ENCODE results near the gene SYNE1.
A peak's percentile ranks its signal among the peaks of the same experiment; 100 is the strongest.
"Not testable (repeated sequence)": the region's sequence is repeated elsewhere in the genome, so short reads cannot be mapped to it uniquely, and the experiment has no call there.

Gene SYNE1

DNA sequence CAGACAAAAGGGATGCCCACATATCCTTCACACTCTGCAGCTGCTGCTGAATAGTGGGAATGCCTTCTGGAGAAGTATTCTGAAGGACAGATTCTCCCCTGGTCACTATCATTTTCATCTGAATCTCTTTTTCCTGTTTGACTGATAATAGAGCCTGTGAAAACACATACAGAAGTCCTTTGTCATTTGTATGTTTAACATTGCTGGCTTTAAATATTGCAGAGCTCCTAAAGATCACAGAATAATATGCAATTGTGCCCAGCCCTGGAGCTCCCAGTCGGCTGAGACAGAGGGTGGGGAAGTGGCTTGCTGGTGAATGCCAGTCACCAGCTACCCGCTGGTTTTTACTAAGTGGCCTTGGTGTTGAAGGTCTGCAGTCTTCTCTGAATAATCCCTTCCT is 272.3 kb downstream of the SYNE1 start:
- DNase-seq = no peak

GRCh38 chr6:152360034-152360433 is 277.1 kb downstream of the SYNE1 start:
- DNase-seq = no peak

DNA sequence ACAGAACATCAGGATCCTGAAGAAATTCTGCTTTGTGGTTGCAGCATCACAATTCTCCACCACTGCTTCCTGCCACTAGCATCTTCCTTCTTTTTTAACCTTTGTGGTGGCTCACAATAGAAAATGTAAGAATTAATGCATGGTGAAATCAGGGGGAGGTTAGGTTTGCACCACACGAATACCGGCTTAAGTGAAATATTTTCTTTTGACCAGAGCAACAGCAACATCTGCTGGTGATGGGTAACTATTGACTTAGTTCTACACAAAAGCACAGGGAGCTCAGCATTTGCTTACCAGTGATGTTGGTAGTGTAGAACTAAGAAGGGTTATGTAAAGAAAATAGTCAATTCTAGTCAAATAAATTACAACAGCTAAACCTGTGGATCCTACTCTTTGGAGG is 280.5 kb downstream of the SYNE1 start:
- DNase-seq = peak; percentile 21

DNA sequence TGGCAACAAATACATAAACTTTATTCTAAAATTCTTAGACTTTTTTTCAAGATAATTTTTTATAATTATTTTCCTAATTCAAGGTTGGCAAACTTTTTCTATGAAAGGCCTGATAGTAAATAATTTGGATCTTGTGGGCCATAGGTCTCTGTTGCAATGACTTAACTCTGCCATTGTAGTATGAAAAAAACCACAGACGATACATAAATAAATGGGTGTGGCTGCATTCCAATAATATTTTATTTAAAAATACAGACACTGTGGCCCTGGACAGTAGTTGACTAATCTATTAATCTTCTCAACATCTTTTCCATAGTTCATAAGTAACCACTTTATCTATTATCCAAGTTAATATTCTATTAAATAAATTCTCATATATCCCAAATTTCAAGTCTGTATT is 281.1 kb downstream of the SYNE1 start:
- DNase-seq = no peak

- DNase-seq = no peak
Measured at GRCh38 chr6:152355166-152355565, 282.0 kb downstream of the SYNE1 start.

DNA sequence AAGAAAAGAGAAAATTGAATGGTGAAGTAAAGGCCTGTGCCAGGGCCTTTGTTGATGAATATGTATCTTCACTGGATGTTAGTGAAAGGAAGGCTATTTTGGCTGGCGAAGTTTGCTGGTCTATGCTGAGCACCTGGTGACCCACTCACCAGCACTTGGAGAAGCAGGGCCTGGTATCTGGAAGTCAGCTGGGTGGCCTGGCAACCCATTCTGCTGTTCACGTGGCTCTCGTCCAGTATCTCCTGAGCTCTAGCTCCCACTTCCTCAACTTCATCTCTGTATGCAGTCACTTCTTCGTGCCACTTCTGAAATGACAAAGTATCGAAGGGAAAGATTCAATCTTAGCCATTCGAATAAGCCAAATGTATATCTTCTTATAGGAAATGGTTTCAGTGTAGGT is 283.7 kb downstream of the SYNE1 start:
- no peak for DNase-seq

GRCh38 chr6:152351742-152352141 is 285.4 kb downstream of the SYNE1 start:
- no peak for DNase-seq

DNA sequence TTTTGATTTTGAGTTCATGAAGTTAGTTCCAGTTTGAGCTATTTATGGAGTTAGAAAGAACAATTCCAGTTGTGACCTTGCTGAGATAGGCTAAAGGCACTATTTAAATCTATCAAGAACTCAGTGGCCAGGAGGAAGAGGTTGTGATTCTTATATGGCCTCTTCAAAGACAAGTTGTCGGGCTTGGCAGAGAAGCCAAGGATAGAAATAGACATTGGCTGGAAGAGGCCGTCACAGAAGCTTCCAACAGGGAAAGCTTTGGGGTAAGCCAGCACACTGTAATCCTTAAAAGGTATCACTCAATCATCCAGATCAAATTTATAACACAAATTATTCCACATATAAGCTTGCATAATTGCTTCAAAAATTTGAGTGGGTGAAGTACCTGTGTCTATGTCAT is 286.1 kb downstream of the SYNE1 start:
- no peak for DNase-seq

- peak; percentile 4 for DNase-seq
Measured at GRCh38 chr6:152348116-152348515, 289.0 kb downstream of the SYNE1 start.

GRCh38 chr6:152343735-152344360 is 293.3 kb downstream of the SYNE1 start:
- DNase-seq = no peak

- DNase-seq = no peak
Measured at GRCh38 chr6:152341596-152341995, 295.6 kb downstream of the SYNE1 start.

DNA sequence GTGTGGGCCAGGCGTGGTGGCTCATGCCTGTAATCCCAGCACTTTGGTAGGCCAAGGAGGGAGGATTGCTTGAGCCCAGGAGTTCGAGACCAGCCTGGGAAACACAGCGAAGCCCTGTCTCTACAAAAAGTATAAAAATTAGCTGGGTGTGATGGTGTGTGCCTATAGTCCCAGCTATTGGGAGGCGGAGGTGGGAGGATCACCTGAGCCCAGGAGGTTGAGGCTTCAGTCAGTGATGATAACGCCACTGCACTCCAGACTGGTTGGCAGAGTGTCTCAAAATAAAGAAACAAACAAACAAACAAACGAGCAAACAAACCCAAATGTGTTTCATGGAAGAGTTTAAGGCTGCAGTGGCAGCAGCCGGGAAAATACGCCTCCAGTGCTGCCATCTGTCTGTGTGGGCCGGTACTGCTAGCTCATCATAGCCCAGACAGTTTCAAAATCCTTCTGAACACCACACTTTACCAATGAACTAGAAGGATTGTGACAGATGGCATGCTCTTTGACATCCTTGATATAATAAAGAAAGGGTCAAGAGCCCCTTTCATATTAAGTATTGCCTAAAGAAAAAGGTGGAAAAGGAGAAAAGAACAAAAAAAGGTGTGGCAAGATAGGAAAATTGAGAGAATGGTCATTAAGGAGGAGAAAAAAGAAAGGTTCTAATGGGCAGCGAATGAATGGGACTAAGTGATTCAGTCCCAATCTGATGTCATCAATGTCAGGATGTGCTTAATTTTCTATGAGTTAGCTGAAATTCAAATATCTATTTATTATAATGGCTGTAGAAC is 298.6 kb downstream of the SYNE1 start:
- peak; percentile 15 for DNase-seq

GRCh38 chr6:152334555-152334954 is 302.6 kb downstream of the SYNE1 start:
- no peak for DNase-seq

GRCh38 chr6:152330961-152331360 is 306.2 kb downstream of the SYNE1 start:
- no peak for DNase-seq

GRCh38 chr6:152329638-152330448 is 307.3 kb downstream of the SYNE1 start:
- no peak for DNase-seq

DNA sequence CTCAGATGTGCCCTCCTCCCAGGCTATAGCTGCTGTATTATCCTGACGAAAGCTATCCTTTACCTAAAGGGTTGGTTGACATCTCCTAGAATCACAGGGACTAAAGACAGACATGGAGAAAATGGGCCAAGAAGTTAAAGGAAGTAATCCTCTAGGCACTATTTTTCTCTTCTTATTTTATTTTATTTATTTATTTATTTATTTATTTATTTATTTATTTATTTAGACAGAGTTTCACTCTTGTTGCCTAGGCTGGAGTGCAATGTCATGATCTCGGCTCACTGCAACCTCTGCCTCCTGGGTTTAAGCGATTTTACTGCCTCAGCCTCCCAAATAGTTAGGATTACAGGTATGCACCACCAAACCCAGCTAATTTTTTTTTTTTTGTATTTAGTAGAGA is 309.0 kb downstream of the SYNE1 start:
- not testable (repeated sequence) for DNase-seq

DNA sequence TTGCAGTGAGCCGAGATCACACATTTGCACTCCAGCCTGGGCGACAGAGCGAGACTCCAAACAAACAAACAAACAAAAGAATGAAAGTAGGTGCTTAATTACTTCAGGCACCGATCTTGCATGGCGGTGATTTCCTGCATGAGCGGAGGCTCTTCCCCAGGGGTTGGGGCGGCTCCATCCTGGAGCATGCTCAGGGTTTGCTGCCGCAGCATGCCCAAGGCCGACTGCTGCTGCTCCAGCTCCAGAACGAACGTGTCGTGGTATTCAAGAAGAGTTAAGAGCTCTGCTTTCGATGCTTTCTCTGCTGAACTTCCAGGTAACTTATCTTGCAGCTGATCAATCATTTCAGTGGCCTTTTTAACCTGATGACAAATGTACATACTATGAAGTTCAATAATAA is 313.8 kb downstream of the SYNE1 start:
- DNase-seq = no peak

DNA sequence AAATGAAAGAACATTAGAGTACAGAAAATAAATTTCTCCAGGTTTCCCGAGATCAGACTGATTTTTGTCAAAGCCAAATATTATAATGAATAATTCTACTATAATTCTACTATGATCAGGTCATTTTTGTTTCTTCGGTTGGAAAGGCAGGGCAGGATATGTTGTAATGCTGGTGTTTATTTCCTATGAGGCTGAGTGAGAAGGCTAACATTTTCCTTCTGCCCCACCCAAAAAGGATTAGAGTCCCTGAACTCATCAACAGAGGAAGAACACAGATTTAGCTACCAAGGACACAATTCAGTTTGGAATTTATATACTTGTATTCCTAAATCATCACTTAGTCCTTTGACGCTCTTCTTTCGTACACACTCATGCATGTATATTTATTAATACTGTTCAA is 318.9 kb downstream of the SYNE1 start:
- no peak for DNase-seq

GRCh38 chr6:152316024-152316423 is 321.1 kb downstream of the SYNE1 start:
- DNase-seq = peak; percentile 68

GRCh38 chr6:152314483-152314832 is 322.7 kb downstream of the SYNE1 start:
- no peak for DNase-seq

GRCh38 chr6:152313542-152314482 is 323.4 kb downstream of the SYNE1 start:
- peak; percentile 41 for DNase-seq

DNA sequence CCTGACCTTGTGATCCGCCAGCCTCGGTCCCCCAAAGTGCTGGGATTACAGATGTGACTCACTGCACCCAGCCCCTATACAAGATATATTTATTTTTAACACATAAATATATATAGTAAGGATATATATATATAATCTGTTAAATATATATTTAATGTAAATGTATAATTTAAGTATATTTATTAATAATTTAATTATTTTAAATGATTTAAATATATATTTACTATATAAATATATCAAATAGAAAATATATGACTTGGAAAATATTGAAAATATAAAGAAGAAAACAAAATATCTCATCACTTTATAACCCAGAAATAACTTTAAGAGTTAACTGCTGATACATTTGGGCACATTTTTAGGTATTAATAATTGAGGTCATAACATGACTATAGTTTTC is 324.7 kb downstream of the SYNE1 start:
- no peak for DNase-seq

Data from fibroblast of skin of abdomen (primary cell).